H1 (cell line): ENCODE measurements around the gene CASZ1. TPM values are rescaled to one million over a fixed set of nuclear protein-coding genes. Genes with fewer than 3 reads are reported as not detected.

ENCODE experiments used
- BCL11A ChIP-seq, 2 experiments: IDR thresholded peaks; one replicate each; pipeline ENCODE4 v1.6.1; 2011; ENCODE audit warnings: low read depth in 2 of 2, low read length in 2 of 2, mild to moderate bottlenecking in 2 of 2
- CHD7 ChIP-seq: fragments of 300-600 bp; sonication (generic); IDR thresholded peaks from 2 replicates; pipeline ENCODE4 v1.7.1; 2012; ENCODE audit warnings: low read length, moderate library complexity, mild to moderate bottlenecking, inconsistent platforms; ENCODE audit not compliant: insufficient replicate concordance
- FOSL1 ChIP-seq: IDR thresholded peaks from 2 replicates; pipeline ENCODE4 v1.6.1; 2011; ENCODE audit warnings: mild to moderate bottlenecking, low read depth, low read length, moderate library complexity; ENCODE audit not compliant: insufficient read depth
- NANOG ChIP-seq: IDR thresholded peaks from 2 replicates; pipeline ENCODE4 v1.6.1; 2011; ENCODE audit warnings: low read length, low read depth, mild to moderate bottlenecking, inconsistent platforms; ENCODE audit not compliant: insufficient read depth, poor library complexity, severe bottlenecking
- RBBP5 ChIP-seq: IDR thresholded peaks from 2 replicates; pipeline ENCODE4 v1.7.1; 2012; ENCODE audit warnings: low read depth, mild to moderate bottlenecking, inconsistent platforms, low read length, moderate library complexity, borderline replicate concordance
- polyA plus RNA-seq, 7 experiments: library from polyadenylated mRNA; depleted of rRNA in 3 of 7; stranded (reverse) in 5 of 7; unstranded in 2 of 7; fragments of >200 nt in 5 of 7; fragments of 200-250 nt in 2 of 7; gene quantifications; 1 replicate in 5 of 7; 2 replicates in 1 of 7; 4 replicates in 1 of 7; pipeline versions ENCODE4 v1.2.1 to v1.2.3, GENCODE V29; 2011 to 2013; ENCODE audit warnings: missing spikeins in 2 of 7, mixed read lengths in 2 of 7
- total RNA-seq: library from RNA; stranded (reverse); fragmentation: NEBNext Ultra II Directional; extraction: Animal tissue kit (Norgen Biotek cat#: 25700); gene quantifications from 2 replicates; pipeline ENCODE4 v1.2.1, GENCODE V29; 2021

Gene CASZ1
- total and polyA plus RNA-seq, 2 of the 8 experiments (the other 6 are each of a cell fraction or from before 2014, with no cell fraction given): 4.4 to 7.7 TPM

GRCh38 chr1:10760566-10761502 is 35.6 kb downstream of the CASZ1 start (continued):
- TF ChIP-seq RBBP5 (no peak), NANOG (no peak), CHD7 (no peak), FOSL1 (no peak), BCL11A (IDR thresholded peaks at IDR 0.05; ENCODE audit: low read depth in 2 of 2, low read length in 2 of 2) (no peak)
- TF ChIP-seq, all 59 proteins: peak for 0
